GM21447 (cell line): Measurements from ENCODE around the gene PHACTR2.
"Not testable (repeated sequence)": the region's sequence is repeated elsewhere in the genome, so short reads cannot be mapped to it uniquely, and the experiment has no call there.

Experiments
- ATAC-seq: cut with Tn5 transposase; IDR thresholded peaks from one replicate; pipeline ENCODE4 v1.9.1; 2021; ENCODE audit not compliant: unreplicated experiment

PHACTR2 gene

GRCh38 chr6:143677891-143678791, at the start of gene PHACTR2:
Gene PHACTR2, plus strand, starts transcription at chr6:143677965. Its CDS starts 199 bp downstream, at chr6:143678164.
- ATAC-seq, result no peak

- no peak for ATAC-seq
Observed at GRCh38 chr6:143629104-143630080, 48.4 kb upstream of the PHACTR2 start.

DNA sequence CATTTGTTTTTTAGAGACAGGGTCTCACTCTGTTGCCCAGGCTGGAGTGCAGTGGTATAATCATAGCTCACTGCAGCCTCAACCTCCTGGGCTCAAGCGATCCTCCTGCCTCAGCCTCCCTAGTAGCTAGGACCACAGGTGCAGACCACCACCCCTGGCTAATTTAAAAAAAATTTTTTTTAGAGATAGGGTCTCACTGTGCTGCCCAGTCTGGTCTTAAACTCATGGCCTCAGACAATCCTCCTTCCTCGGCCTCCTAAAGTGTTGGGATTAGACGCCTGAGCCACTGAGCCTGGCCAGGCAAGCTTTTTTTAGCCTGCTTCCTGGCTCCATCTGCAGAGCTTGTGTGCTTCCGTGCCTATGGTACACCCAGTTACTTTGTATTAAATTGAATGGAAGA, 46.6 kb upstream of the PHACTR2 start:
- not testable (repeated sequence) for ATAC-seq

DNA sequence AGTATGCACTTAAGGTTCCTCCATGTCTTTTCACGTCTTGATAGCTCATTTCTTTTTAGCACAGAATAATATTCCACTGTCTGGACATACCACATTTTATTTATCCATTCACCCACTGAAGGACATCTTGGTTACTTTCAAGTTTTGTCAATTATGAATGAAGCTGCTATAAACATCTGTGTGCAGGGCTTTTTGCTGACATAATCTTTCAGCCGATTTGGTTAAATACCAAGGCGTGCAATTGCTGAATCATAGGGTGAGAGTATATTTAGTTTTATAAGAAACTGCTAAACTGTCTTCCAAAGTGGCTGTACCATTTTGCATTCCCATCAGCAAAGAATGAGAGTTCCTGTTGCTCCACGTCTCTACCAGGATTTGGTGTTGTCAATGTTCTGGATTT, 44.9 kb upstream of the PHACTR2 start:
- no peak for ATAC-seq

GRCh38 chr6:143634486-143634885, 43.3 kb upstream of the PHACTR2 start:
- no peak for ATAC-seq

GRCh38 chr6:143637691-143638090, 40.1 kb upstream of the PHACTR2 start:
- ATAC-seq, result no peak

DNA sequence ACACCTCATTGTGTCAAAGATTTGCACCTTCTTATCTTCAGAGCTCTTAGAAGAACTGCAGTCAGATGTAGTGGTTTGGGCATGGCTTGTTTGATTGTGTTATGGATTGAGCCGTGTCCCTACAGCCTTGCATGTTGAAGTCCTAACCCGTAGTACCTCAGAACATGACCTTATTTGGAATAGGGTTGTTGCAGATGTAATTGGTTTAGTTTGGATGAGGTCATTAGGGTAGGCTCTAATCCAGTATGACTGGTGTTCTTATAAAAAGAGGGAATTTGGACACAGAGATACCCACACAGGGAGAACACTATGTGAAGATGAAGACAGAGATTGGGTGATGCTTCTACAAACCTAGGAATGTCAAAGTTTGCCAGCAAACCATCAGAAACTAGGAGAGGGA, 35.4 kb upstream of the PHACTR2 start:
- ATAC-seq, result no peak

DNA sequence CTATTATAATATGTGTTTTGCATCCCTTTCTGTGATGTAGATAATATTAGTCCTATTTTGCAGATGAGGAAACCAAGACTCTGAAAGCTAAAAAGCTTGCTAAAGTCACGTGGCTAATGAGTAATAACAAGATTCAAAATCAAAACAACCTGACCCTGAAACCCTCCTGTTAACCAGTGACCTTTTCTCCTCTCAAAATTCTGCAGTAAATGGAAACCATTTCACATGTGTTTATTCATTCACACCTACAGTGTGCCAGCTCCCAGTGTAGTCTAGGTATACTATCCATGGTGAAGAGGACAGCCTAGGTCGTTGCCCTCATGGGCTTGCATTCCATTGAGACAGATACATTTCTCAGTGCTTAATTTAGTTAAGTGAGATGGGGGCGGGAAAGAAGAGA, 30.6 kb upstream of the PHACTR2 start:
- ATAC-seq, result no peak

- ATAC-seq, result no peak
Observed at GRCh38 chr6:143647732-143648131, 30.0 kb upstream of the PHACTR2 start.

- ATAC-seq, result not testable (repeated sequence)
Observed at GRCh38 chr6:143649319-143649718, 28.4 kb upstream of the PHACTR2 start.

GRCh38 chr6:143651328-143651727, 26.4 kb upstream of the PHACTR2 start:
- not testable (repeated sequence) for ATAC-seq

DNA sequence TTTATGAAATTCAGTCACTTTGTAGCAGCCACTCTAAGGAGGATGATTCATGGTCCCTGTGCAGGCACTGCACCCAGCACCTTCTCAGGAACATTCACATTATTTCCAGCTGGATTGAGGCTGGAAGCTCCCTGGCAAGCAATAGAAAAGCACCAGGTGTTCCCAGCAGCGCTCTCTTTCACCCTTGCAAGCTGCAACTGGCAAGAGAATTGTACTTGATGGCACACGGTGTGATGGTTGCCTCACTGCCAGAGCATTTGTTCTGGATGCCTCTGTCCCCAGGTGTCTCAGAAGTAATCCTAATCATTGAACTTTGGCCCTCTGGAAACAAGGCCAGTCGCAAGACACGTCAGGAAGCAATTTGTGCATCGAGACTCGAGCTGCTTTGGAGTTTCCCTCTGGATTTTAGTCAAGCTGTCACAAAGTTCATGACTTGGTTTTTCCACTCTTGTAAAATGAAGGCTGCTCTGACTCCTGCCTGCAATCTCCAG, 24.9 kb upstream of the PHACTR2 start:
- ATAC-seq, result no peak

- no peak for ATAC-seq
Observed at GRCh38 chr6:143655541-143655940, 22.2 kb upstream of the PHACTR2 start.

DNA sequence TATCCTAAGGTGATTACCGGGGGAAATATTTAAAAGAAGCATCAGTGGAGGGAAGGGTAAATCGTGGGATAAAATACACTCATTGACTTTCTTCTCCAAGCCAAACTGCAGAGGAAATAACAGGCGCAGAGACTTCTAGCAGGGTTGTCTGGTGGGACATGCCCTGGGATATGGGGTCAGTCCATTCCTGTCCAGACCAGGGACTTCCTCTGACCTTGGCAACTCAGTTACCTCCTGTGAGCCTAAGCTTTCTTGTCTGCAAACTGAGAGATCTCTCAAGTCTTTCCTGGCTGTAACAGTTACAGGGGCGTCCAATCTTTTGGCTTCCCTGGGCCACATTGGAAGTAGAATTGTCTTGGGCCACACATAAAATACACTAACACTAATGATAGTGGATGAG, 21.7 kb upstream of the PHACTR2 start:
- no peak for ATAC-seq

DNA sequence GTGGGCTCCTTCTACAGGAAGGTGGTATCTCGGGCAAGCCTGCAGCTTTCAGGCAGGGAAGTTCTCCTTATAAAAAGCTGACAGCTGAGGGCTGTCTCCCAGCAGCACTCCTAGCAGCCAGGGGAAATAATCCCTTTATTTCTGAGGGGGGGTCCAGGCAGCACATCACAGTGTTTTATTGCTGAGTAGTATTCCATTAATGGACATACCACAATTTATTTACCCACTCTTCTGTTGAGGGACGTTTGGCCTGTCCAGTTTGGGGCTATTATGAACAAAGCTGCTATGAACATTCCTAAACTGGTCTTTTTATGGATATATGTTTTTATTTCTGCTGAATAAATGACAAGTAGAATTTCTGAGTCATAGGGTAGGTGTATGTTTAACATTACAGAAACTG, 20.0 kb upstream of the PHACTR2 start:
- ATAC-seq, result no peak

GRCh38 chr6:143660170-143660569, 17.6 kb upstream of the PHACTR2 start:
- ATAC-seq, result not testable (repeated sequence)

- ATAC-seq, result no peak
Observed at GRCh38 chr6:143664171-143664570, 13.6 kb upstream of the PHACTR2 start.

DNA sequence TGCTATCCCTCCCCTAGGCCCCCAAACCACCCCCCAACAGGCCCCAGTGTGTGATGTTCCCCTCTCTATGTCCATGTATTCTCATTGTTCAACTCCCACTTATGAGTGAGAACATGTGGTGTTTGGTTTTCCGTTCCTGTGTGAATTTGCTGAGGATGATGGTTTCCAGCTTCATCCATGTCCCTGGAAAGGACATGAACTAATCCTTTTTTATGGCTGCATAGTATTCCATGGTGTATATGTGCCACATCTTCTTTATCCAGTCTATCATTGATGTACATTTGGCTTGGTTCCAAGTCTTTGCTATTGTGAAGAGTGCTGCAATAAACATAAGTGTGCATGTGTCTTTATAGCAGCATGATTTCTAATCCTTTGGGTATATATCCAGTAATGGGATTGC, 11.8 kb upstream of the PHACTR2 start:
- not testable (repeated sequence) for ATAC-seq

GRCh38 chr6:143669483-143669882, 8.3 kb upstream of the PHACTR2 start:
- ATAC-seq, result not testable (repeated sequence)

- no peak for ATAC-seq
Observed at GRCh38 chr6:143673669-143674068, 4.1 kb upstream of the PHACTR2 start.
